H9 (cell line): ENCODE measurements around the gene SNHG17. TPM values are rescaled to one million over a fixed set of nuclear protein-coding genes. Genes with fewer than 3 reads are reported as not detected.

Experiments
- DNase-seq: peaks from one replicate; pipeline ENCODE4 v3.0.0-alpha.2; 2017
- H2AFZ ChIP-seq: one replicate; pipeline ENCODE4 v1.6.1; 2013; ENCODE audit warnings: mild to moderate bottlenecking, low read length, control low read depth, moderate library complexity
- H2AK5ac ChIP-seq: 2 replicates; pipeline ENCODE4 v1.6.1; 2013; ENCODE audit warnings: low read length, control low read depth, mixed read lengths; ENCODE audit not compliant: insufficient read length
- H2BK120ac ChIP-seq: one replicate; pipeline ENCODE4 v1.6.1; 2013; ENCODE audit warnings: low read depth, mild to moderate bottlenecking, low read length, control low read depth, inconsistent platforms; ENCODE audit not compliant: poor library complexity, severe bottlenecking
- H2BK12ac ChIP-seq: 2 replicates; pipeline ENCODE4 v1.6.1; 2013; ENCODE audit warnings: low read length, control low read depth, mixed read lengths, low read depth; ENCODE audit not compliant: insufficient read length
- H2BK15ac ChIP-seq: 2 replicates; pipeline ENCODE4 v1.6.1; 2013; ENCODE audit warnings: low read depth, low read length, control low read depth
- H2BK20ac ChIP-seq: one replicate; pipeline ENCODE4 v1.6.1; 2013; ENCODE audit warnings: low read depth, mild to moderate bottlenecking, low read length, control low read depth, inconsistent platforms; ENCODE audit not compliant: poor library complexity, severe bottlenecking
- H2BK5ac ChIP-seq: 2 replicates; pipeline ENCODE4 v1.6.1; 2013; ENCODE audit warnings: low read length, control low read depth, mixed read lengths; ENCODE audit not compliant: insufficient read length
- H3K14ac ChIP-seq: 2 replicates; pipeline ENCODE4 v1.6.1; 2013; ENCODE audit warnings: low read length, control low read depth; ENCODE audit not compliant: insufficient read depth
- H3K18ac ChIP-seq: 2 replicates; pipeline ENCODE4 v1.6.1; 2013; ENCODE audit warnings: low read depth, mild to moderate bottlenecking, mixed read lengths, low read length, control low read depth; ENCODE audit not compliant: insufficient read length
- H3K23ac ChIP-seq: 2 replicates; pipeline ENCODE4 v1.6.1; 2013; ENCODE audit warnings: low read length, control low read depth, mixed read lengths, low read depth; ENCODE audit not compliant: insufficient read length
- H3K23me2 ChIP-seq: 2 replicates; pipeline ENCODE4 v1.6.1; 2013; ENCODE audit warnings: low read depth, mild to moderate bottlenecking, mixed read lengths, low read length, control low read depth; ENCODE audit not compliant: insufficient read length, poor library complexity, severe bottlenecking
- H3K27ac ChIP-seq: 2 replicates; pipeline ENCODE4 v1.5.1; 2013; ENCODE audit warnings: low read length, control low read depth, mixed read lengths, low read depth; ENCODE audit not compliant: insufficient read length
- H3K27me3 ChIP-seq: 2 replicates; pipeline ENCODE4 v1.6.1; 2013; ENCODE audit warnings: low read length, control low read depth, inconsistent platforms; ENCODE audit not compliant: insufficient read depth
- H3K4ac ChIP-seq: 2 replicates; pipeline ENCODE4 v1.6.1; 2013; ENCODE audit warnings: low read depth, mild to moderate bottlenecking, control low read depth, inconsistent platforms, low read length, moderate library complexity
- H3K4me1 ChIP-seq: 2 replicates; pipeline ENCODE4 v1.6.1; 2013; ENCODE audit warnings: low read length, control low read depth, inconsistent platforms; ENCODE audit not compliant: insufficient read depth
- H3K4me2 ChIP-seq: 2 replicates; pipeline ENCODE4 v1.6.1; 2013; ENCODE audit warnings: low read length, control low read depth, mixed read lengths; ENCODE audit not compliant: insufficient read length, insufficient read depth
- H3K56ac ChIP-seq: 2 replicates; pipeline ENCODE4 v1.6.1; 2013; ENCODE audit warnings: low read depth, mild to moderate bottlenecking, mixed read lengths, low read length, control low read depth; ENCODE audit not compliant: insufficient read length
- H3K79me1 ChIP-seq: 2 replicates; pipeline ENCODE4 v1.6.1; 2013; ENCODE audit warnings: low read depth, mild to moderate bottlenecking, moderate library complexity, low read length, control low read depth, inconsistent platforms; ENCODE audit not compliant: insufficient read depth, poor library complexity, severe bottlenecking
- H3K79me2 ChIP-seq: 2 replicates; pipeline ENCODE4 v1.6.1; 2013; ENCODE audit warnings: low read length, control low read depth, inconsistent platforms; ENCODE audit not compliant: insufficient read depth
- H3K9ac ChIP-seq: 2 replicates; pipeline ENCODE4 v1.6.1; 2013; ENCODE audit warnings: low read length, control low read depth, mixed read lengths; ENCODE audit not compliant: insufficient read length; ENCODE audit errors: extremely low read depth
- H3K9me3 ChIP-seq: one replicate; pipeline ENCODE4 v1.6.1; 2013; ENCODE audit warnings: low read depth, low read length, inconsistent platforms; ENCODE audit not compliant: control insufficient read depth
- H3T11ph ChIP-seq: one replicate; pipeline ENCODE4 v1.6.1; 2013; ENCODE audit warnings: mild to moderate bottlenecking, low read length, control low read depth, inconsistent platforms
- H4K20me1 ChIP-seq: one replicate; pipeline ENCODE4 v1.6.1; 2013; ENCODE audit not compliant: control insufficient read depth, insufficient read length, insufficient read depth
- H4K5ac ChIP-seq: 2 replicates; pipeline ENCODE4 v1.6.1; 2013; ENCODE audit warnings: low read depth, mild to moderate bottlenecking, mixed read lengths, low read length, control low read depth; ENCODE audit not compliant: insufficient read length
- H4K8ac ChIP-seq: replicated peaks from 2 replicates; pipeline ENCODE4 v1.6.1; 2013; ENCODE audit warnings: low read length, control low read depth, mixed read lengths, low read depth; ENCODE audit not compliant: insufficient read length
- H4K91ac ChIP-seq: 2 replicates; pipeline ENCODE4 v1.6.1; 2013; ENCODE audit warnings: low read depth, mild to moderate bottlenecking, moderate library complexity, mixed read lengths, low read length, control low read depth; ENCODE audit not compliant: insufficient read length
- H3K27ac Mint-ChIP-seq, 3 experiments: 2 replicates in 2 of 3; 3 replicates in 1 of 3; pipeline ENCODE4 v1.8.0; 2020 to 2021; ENCODE audit warnings: mixed read lengths in 3 of 3, mild to moderate bottlenecking in 1 of 3, moderate library complexity in 1 of 3
- H3K27me3 Mint-ChIP-seq: 2 replicates; pipeline ENCODE4 v1.8.0; 2021; ENCODE audit warnings: low read depth, mild to moderate bottlenecking, moderate library complexity, mixed read lengths
- H3K36me3 Mint-ChIP-seq, 3 experiments: 2 replicates in 2 of 3; 3 replicates in 1 of 3; pipeline ENCODE4 v1.8.0; 2020 to 2021; ENCODE audit warnings: low read depth in 3 of 3, mixed read lengths in 3 of 3; ENCODE audit not compliant: insufficient read depth in 1 of 3
- H3K4me1 Mint-ChIP-seq, 2 experiments: 2 replicates each; pipeline ENCODE4 v1.8.0; 2020; ENCODE audit warnings: mixed read lengths in 2 of 2
- H3K4me3 Mint-ChIP-seq, 2 experiments: 2 replicates in 1 of 2; 3 replicates in 1 of 2; pipeline ENCODE4 v1.8.0; 2020 to 2021; ENCODE audit warnings: mild to moderate bottlenecking in 2 of 2, mixed read lengths in 2 of 2, moderate library complexity in 1 of 2
- H3K9me3 Mint-ChIP-seq, 2 experiments: 2 replicates in 1 of 2; 3 replicates in 1 of 2; pipeline ENCODE4 v1.8.0; 2020; ENCODE audit warnings: mild to moderate bottlenecking in 2 of 2, mixed read lengths in 2 of 2, moderate library complexity in 1 of 2
- CTCF ChIP-seq: fragments of 200-600 bp; sonication (generic); conservative IDR thresholded peaks from 3 replicates; pipeline ENCODE4 v1.8.0; 2021; ENCODE audit warnings: antibody characterized with exemption, mild to moderate bottlenecking
- total RNA-seq: library from RNA; stranded (reverse); gene quantifications from 2 replicates; pipeline ENCODE4 v1.2.1, GENCODE V29; 2021

SNHG17 gene
- total RNA-seq, 1 experiment from 2014 or later = 70.1 TPM

DNA sequence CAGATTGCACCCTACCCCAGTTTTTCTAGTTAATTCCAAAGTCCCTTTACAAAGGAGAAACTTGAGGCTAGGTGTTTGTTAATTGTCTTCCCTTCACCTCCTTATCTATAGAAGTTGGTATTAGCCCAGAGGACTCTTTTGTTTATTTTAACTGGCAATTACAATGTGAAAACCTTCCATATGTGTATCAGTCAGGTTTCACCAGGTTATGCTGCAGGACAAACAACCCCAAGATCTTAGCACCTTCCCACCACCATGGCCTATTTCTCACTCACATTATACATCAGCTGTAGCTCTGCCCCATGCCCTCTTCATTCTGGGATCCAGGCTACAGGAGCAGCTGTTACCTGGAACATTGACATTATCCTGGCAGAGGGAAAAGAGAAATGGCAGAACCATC is 31.1 kb downstream of the SNHG17 start:
- H3K9ac ChIP-seq = no peak overlapping the region
- H4K20me1 ChIP-seq = no peaks in the 10 kb centered on the region
- no peak overlapping the region for H3K23ac ChIP-seq
- H4K5ac ChIP-seq = no peak overlapping the region
- Mint-ChIP-seq H3K9me3 (peaks cover 24 to 30% of the 10 kb centered on the region in 2 experiments; a peak in 4 of 5 replicates), H3K4me1 (peaks cover 6% of the 10 kb centered on the region in 2 experiments; a peak in 2 of 4 replicates), H3K4me3 (no peak overlapping the region), H3K36me3 (peaks cover 17 to 36% (median 20%) of the 10 kb centered on the region in 3 experiments), H3K27ac (no peak overlapping the region), H3K27me3 (no peaks in the 10 kb centered on the region)
- H2BK15ac ChIP-seq = no peak overlapping the region
- no peak overlapping the region for H3T11ph ChIP-seq
- TF ChIP-seq CTCF = no peak
- H3K23me2 ChIP-seq = no peaks in the 10 kb centered on the region
- H3K9me3 ChIP-seq = no peaks in the 10 kb centered on the region
- no peak overlapping the region for H3K27ac ChIP-seq
- H2BK5ac ChIP-seq = no peak overlapping the region
- no peak overlapping the region for H2BK20ac ChIP-seq
- no peak overlapping the region for H4K91ac ChIP-seq
- no peaks in the 10 kb centered on the region for H3K79me1 ChIP-seq
- no peaks in the 10 kb centered on the region for H3K79me2 ChIP-seq
- no peak overlapping the region for H2BK12ac ChIP-seq
- no peak overlapping the region for H2BK120ac ChIP-seq
- no peak overlapping the region for H3K4ac ChIP-seq
- H3K27me3 ChIP-seq = no peaks in the 10 kb centered on the region
- DNase-seq = no peak
- no peak overlapping the region for H3K4me2 ChIP-seq
- H2AK5ac ChIP-seq = no peak overlapping the region
- no peak overlapping the region for H3K14ac ChIP-seq
- H3K18ac ChIP-seq = no peak overlapping the region
- H4K8ac ChIP-seq = no peak overlapping the region
- H2AFZ ChIP-seq = no peak overlapping the region
- no peak overlapping the region for H3K56ac ChIP-seq
- no peaks in the 10 kb centered on the region for H3K4me1 ChIP-seq
